SK-N-SH treated with all-trans-retinoic acid at 6 μM for 48 hours (cell line): ENCODE measurements around the gene MEP1A.

ENCODE experiments used
- ATAC-seq: fragments of 200-7000 bp; cut with Tn5 transposase; 3 replicates; pipeline ENCODE4 v1.9.1; 2020; ENCODE audit warnings: mild to moderate bottlenecking, moderate library complexity
- BACH2 ChIP-seq: fragments of 250-450 bp; sonication (Bioruptor Pico); IDR thresholded peaks from 2 replicates; pipeline ENCODE4 v1.9.0; 2021; ENCODE audit warnings: mild to moderate bottlenecking, borderline replicate concordance
- ISL1 ChIP-seq: fragments of 250-450 bp; sonication (Bioruptor Pico); IDR thresholded peaks from 2 replicates; pipeline ENCODE4 v2.1.2; 2022; ENCODE audit warnings: mild to moderate bottlenecking, moderate library complexity
- RARB ChIP-seq: fragments of 250-450 bp; sonication (Bioruptor Pico); IDR thresholded peaks from 2 replicates; pipeline ENCODE4 v1.8.0; 2021; ENCODE audit warnings: mild to moderate bottlenecking, moderate library complexity
- SNAI2 ChIP-seq: fragments of 250-450 bp; sonication (Bioruptor Pico); IDR thresholded peaks from 2 replicates; pipeline ENCODE4 v1.5.0; 2020; ENCODE audit warnings: mild to moderate bottlenecking, moderate library complexity
- TCF4 ChIP-seq: fragments of 250-450 bp; sonication (Bioruptor Pico); IDR thresholded peaks from 2 replicates; pipeline ENCODE4 v1.8.0; 2021; ENCODE audit warnings: mild to moderate bottlenecking, moderate library complexity, borderline replicate concordance
- TOX ChIP-seq: fragments of 250-450 bp; sonication (Bioruptor Pico); IDR thresholded peaks from 2 replicates; pipeline ENCODE4 v1.8.0; 2021; ENCODE audit warnings: mild to moderate bottlenecking, moderate library complexity, borderline replicate concordance
- ZC3H10 ChIP-seq: fragments of 250-450 bp; sonication (Bioruptor Pico); IDR thresholded peaks from 2 replicates; pipeline ENCODE4 v1.5.1; 2021; ENCODE audit warnings: mild to moderate bottlenecking, moderate library complexity
- ZNF70 ChIP-seq: fragments of 450-650 bp; formaldehyde crosslinking; IDR thresholded peaks from 2 replicates; pipeline ENCODE4 v1.5.0; 2020; ENCODE audit warnings: mild to moderate bottlenecking, moderate library complexity
- ZNF8 ChIP-seq: fragments of 450-650 bp; formaldehyde crosslinking; IDR thresholded peaks from 2 replicates; pipeline ENCODE4 v1.5.0; 2020; ENCODE audit warnings: mild to moderate bottlenecking, moderate library complexity
- TF ChIP-seq, protein P1 (sequence below): fragments of 250-450 bp; sonication (Bioruptor Pico); IDR thresholded peaks from 2 replicates; pipeline ENCODE4 v1.5.1; 2020; ENCODE audit warnings: low read depth, mild to moderate bottlenecking, moderate library complexity
- TF ChIP-seq, protein P2 (sequence below): fragments of 250-450 bp; sonication (Bioruptor Pico); IDR thresholded peaks from 2 replicates; pipeline ENCODE4 v1.5.0; 2020; ENCODE audit warnings: mild to moderate bottlenecking, moderate library complexity
- TF ChIP-seq, protein P3 (sequence below): fragments of 250-450 bp; sonication (Bioruptor Pico); IDR thresholded peaks from 2 replicates; pipeline ENCODE4 v1.5.1; 2021; ENCODE audit warnings: mild to moderate bottlenecking, moderate library complexity

The MEP1A gene

DNA sequence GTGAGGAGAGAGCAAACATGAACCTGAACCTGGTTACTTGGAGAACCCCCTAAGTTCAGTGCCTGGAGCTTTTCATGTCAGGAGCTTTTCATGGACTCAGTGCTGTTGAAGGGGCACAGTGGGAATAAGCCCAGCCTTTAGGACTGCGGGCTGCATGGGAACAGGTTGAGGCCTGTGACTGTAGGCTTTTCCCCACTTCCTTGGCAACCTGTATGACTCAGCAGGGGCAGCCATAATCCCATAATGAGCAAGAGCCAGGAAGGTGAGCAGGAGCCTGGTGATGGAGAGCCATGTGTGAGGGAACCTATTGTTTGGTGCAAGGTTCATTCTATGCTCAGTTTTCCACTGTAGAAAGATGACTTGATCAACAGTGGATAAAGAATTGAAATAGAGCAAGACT, 23.4 kb downstream of the MEP1A start (continued):
- TF ChIP-seq, protein P1, sequence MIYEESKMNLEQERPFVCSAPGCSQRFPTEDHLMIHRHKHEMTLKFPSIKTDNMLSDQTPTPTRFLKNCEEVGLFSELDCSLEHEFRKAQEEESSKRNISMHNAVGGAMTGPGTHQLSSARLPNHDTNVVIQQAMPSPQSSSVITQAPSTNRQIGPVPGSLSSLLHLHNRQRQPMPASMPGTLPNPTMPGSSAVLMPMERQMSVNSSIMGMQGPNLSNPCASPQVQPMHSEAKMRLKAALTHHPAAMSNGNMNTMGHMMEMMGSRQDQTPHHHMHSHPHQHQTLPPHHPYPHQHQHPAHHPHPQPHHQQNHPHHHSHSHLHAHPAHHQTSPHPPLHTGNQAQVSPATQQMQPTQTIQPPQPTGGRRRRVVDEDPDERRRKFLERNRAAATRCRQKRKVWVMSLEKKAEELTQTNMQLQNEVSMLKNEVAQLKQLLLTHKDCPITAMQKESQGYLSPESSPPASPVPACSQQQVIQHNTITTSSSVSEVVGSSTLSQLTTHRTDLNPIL (CRISPR knock-in tag): no peak
- TF ChIP-seq, all 23 proteins: peak for 0

DNA sequence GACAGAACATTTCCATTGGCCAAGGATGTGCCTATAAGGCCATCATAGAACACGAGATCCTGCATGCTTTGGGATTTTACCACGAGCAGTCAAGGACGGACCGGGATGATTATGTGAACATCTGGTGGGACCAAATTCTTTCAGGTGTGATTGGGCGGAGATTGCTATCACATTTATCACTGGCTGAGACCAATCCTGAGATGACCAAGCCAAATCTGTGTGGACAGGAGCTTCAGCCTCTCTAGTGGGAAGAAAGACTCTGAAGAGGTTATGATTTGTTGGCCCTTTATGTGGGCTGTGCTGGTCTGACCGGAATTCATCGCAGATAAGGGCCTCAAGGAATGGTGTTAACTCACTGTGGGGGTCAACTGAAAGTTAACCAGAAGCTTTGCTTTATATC, 26.4 kb downstream of the MEP1A start:
- TF ChIP-seq RARB (CRISPR knock-in tag) (no peak), ISL1 (CRISPR knock-in tag) (no peak), TOX (no peak), ZNF8 (CRISPR knock-in tag) (no peak), ZC3H10 (CRISPR knock-in tag) (no peak), BACH2 (CRISPR knock-in tag) (no peak)
- TF ChIP-seq, protein P2, sequence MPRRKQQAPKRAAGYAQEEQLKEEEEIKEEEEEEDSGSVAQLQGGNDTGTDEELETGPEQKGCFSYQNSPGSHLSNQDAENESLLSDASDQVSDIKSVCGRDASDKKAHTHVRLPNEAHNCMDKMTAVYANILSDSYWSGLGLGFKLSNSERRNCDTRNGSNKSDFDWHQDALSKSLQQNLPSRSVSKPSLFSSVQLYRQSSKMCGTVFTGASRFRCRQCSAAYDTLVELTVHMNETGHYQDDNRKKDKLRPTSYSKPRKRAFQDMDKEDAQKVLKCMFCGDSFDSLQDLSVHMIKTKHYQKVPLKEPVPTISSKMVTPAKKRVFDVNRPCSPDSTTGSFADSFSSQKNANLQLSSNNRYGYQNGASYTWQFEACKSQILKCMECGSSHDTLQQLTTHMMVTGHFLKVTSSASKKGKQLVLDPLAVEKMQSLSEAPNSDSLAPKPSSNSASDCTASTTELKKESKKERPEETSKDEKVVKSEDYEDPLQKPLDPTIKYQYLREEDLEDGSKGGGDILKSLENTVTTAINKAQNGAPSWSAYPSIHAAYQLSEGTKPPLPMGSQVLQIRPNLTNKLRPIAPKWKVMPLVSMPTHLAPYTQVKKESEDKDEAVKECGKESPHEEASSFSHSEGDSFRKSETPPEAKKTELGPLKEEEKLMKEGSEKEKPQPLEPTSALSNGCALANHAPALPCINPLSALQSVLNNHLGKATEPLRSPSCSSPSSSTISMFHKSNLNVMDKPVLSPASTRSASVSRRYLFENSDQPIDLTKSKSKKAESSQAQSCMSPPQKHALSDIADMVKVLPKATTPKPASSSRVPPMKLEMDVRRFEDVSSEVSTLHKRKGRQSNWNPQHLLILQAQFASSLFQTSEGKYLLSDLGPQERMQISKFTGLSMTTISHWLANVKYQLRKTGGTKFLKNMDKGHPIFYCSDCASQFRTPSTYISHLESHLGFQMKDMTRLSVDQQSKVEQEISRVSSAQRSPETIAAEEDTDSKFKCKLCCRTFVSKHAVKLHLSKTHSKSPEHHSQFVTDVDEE: no peak
- TF ChIP-seq, protein P1 (CRISPR knock-in tag): no peak
- TF ChIP-seq, protein P3, sequence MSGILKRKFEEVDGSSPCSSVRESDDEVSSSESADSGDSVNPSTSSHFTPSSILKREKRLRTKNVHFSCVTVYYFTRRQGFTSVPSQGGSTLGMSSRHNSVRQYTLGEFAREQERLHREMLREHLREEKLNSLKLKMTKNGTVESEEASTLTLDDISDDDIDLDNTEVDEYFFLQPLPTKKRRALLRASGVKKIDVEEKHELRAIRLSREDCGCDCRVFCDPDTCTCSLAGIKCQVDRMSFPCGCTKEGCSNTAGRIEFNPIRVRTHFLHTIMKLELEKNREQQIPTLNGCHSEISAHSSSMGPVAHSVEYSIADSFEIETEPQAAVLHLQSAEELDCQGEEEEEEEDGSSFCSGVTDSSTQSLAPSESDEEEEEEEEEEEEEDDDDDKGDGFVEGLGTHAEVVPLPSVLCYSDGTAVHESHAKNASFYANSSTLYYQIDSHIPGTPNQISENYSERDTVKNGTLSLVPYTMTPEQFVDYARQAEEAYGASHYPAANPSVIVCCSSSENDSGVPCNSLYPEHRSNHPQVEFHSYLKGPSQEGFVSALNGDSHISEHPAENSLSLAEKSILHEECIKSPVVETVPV (CRISPR knock-in tag): no peak
- ATAC-seq: no peak

DNA sequence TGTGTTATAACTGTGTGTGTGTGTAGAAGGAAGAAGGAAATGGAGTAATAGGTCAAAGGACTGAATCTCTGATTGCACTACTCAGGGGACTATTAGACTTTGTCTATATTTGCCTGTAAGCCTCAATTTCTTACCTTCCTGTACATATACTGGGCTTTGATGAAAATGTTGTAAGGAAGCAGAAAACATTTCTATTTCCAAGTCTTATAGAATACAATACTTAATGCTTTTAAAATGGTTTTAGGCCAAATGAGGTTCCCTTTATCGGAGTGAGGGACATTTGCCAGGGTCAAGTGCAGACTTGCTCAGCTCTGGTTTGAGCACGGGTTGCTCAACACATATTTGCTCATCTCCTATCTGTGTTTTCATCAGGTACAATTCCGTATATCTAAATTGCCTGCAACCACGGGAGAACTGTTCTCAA, 28.3 kb downstream of the MEP1A start:
- no peak for TF ChIP-seq TOX
- TF ChIP-seq SNAI2 (CRISPR knock-in tag): no peak
- no peak for TF ChIP-seq RARB (CRISPR knock-in tag)
- TF ChIP-seq ZNF8 (CRISPR knock-in tag): no peak
- TF ChIP-seq TCF4 (CRISPR knock-in tag): no peak
- TF ChIP-seq ZNF70 (CRISPR knock-in tag): no peak
- TF ChIP-seq, protein P1 (CRISPR knock-in tag): no peak
- ATAC-seq: no peak

DNA sequence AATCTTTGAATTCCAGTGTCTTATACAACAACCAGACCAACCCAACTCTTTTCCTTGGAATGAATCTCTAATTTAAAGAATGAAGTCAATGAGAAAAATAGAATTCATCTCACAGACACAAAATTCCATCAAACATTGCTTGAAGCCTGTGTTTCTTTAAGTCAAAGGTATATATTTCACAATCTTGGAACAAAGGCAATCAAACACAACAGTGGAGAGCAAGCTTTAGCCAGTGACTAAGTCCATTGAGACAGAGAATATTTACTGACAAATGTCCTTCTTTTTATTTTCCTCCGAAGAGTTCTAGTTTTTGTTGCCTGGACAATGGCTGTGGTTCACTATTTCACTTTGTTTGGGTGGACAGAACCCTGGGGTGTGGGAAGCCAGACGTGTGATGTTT, 35.8 kb downstream of the MEP1A start:
- no peak for ATAC-seq
- TF ChIP-seq TCF4 (CRISPR knock-in tag) (no peak), RARB (CRISPR knock-in tag) (no peak), BACH2 (CRISPR knock-in tag) (no peak), ZNF8 (CRISPR knock-in tag) (no peak), SNAI2 (CRISPR knock-in tag) (no peak)
- TF ChIP-seq, protein P2: no peak
- TF ChIP-seq, protein P1 (CRISPR knock-in tag): no peak
- TF ChIP-seq, all 23 proteins: peak for 0
